Mesangial cell (primary cell): Measurements from ENCODE around the gene TMEM214. TPM values are rescaled to one million over a fixed set of nuclear protein-coding genes. Genes with fewer than 3 reads are reported as not detected.

Experiments
- total RNA-seq: library from RNA; depleted of rRNA; stranded (reverse); fragments of >200 nt; gene quantifications from 2 replicates; pipeline ENCODE4 v1.2.3, GENCODE V29; 2015

TMEM214 gene, protein sequence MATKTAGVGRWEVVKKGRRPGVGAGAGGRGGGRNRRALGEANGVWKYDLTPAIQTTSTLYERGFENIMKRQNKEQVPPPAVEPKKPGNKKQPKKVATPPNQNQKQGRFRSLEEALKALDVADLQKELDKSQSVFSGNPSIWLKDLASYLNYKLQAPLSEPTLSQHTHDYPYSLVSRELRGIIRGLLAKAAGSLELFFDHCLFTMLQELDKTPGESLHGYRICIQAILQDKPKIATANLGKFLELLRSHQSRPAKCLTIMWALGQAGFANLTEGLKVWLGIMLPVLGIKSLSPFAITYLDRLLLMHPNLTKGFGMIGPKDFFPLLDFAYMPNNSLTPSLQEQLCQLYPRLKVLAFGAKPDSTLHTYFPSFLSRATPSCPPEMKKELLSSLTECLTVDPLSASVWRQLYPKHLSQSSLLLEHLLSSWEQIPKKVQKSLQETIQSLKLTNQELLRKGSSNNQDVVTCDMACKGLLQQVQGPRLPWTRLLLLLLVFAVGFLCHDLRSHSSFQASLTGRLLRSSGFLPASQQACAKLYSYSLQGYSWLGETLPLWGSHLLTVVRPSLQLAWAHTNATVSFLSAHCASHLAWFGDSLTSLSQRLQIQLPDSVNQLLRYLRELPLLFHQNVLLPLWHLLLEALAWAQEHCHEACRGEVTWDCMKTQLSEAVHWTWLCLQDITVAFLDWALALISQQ
- 44.6 and 49.4 TPM in 2 replicates for total RNA-seq

DNA sequence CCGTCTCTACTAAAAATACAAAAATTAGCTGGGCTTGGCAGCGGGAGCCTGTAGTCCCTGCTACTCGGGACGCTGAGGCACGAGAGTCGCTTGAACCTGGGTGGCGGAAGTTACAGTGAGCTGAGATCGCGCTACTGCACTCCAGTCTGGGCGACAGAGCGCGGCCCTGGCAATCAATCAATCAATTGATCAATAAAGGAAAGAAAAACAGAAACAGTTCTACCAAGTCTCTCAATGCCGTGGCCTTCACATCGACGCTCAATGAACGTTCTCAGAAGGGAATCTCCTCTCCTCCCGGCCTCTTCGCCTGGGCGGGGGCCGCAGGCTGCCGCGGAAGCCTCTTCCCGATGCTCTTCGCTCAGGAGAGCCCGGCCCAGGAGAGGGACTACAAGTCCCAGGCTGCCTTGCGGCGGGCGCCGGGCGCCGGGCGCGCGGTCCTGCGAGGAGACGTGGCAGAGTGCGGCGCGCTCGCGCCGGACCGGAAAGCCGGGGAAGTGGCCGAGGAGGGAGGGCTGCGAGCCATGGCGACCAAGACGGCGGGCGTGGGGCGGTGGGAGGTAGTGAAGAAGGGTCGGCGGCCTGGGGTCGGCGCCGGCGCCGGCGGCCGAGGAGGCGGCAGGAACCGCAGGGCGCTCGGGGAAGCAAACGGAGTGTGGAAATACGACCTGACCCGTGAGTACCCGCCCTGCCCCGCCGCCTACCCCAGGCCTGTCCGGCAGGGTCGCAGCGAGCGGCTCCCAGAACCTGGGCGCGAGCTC is at the start of gene TMEM214:
TSS of gene TMEM214 (plus strand) at position 471 of the 758 bp plus-strand sequence. CDS start at position 522, 51 bp downstream.

GRCh38 chr2:27050996-27051901 is 18.5 kb downstream of the TMEM214 start, which contains the start of gene AGBL5:
Gene AGBL5 (plus strand): TSS chr2:27051668. CDS start chr2:27052959, 1,291 bp downstream.

GRCh38 chr2:27071277-27071989 is 38.7 kb downstream of the TMEM214 start, which contains the start of gene OST4:
Gene OST4 (minus strand): TSS chr2:27071654.

DNA sequence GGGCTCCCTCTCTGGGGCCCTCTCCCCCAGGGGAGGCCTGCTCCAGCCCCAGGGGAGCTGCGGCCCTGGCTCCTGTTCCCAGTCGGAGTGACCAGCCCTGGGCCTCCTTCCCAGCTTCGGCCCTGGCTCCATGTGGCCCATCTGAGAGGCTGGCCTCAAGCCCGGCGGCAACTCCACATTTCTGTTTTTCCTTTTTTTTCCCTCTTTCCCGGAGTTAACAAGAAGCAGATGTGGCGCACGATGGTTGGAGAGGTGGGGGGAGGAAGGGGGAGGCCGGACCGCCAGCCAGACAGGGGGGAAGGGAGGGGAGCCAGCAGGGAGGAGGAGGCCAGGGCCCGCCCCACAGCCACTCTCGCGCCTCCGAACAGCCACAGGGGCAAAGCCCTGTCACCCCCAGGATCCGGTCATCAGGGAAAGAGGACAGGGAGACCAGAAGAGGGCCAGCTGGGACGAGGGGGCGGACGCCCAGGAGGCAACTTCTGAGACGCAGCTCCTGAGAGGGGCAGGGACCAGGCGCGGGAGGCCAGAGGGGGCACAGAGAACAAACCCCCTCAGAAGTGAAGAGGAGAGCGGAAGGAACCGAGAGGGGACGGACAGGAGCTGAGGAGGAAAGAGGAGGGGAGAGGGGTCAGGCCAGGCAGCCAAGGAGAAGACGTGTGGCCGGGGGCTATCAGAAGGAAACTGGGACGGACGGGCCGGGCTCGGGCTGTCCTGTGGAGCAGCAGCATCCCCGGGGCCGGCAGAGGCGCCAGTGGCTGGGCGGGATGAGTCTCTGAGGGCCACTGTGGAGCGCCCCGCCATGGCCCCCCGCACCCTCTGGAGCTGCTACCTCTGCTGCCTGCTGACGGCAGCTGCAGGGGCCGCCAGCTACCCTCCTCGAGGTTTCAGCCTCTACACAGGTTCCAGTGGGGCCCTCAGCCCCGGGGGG is 45.8 kb downstream of the TMEM214 start, which contains the start of gene EMILIN1:
TSS of gene EMILIN1 (plus strand) at position 349 of the 928 bp plus-strand sequence. CDS start at position 800, 451 bp downstream.

DNA sequence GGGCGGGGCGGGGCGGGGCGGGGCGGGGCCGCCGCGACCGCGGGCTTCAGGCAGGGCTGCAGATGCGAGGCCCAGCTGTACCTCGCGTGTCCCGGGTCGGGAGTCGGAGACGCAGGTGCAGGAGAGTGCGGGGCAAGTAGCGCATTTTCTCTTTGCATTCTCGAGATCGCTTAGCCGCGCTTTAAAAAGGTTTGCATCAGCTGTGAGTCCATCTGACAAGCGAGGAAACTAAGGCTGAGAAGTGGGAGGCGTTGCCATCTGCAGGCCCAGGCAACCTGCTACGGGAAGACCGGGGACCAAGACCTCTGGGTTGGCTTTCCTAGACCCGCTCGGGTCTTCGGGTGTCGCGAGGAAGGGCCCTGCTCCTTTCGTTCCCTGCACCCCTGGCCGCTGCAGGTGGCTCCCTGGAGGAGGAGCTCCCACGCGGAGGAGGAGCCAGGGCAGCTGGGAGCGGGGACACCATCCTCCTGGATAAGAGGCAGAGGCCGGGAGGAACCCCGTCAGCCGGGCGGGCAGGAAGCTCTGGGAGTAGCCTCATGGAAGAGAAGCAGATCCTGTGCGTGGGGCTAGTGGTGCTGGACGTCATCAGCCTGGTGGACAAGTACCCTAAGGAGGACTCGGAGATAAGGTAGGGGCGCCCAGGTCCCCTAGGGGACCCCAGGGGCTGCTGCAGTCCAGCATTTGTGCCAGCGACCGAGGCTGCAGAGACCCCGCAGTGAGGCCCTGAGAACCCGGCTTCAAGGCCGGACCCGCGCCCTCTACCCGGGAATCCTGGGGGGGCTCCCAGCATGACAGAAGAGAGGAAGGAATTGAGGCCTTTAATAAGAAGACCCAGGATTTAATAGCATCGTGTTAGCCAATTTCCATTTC is 54.2 kb downstream of the TMEM214 start, which contains the start of gene KHK:
TSS of gene KHK (plus strand) at position 49 of the 870 bp plus-strand sequence. CDS start at position 537, 488 bp downstream.

Other genes with a start within 250 kb of the TMEM214 start
- gene CENPA, start 246.9 kb upstream of the TMEM214 start, total RNA-seq, result 4.6 and 51.2 TPM in 2 replicates
- gene DPYSL5, start 184.8 kb upstream of the TMEM214 start, total RNA-seq, result 0.16 TPM in 1 of 2 replicates, not detected in the other
- gene MAPRE3, start 62.3 kb upstream of the TMEM214 start, total RNA-seq, result 1.3 and 2.0 TPM in 2 replicates
- 18.1 and 33.8 TPM in 2 replicates for gene AGBL5, start 18.7 kb downstream of the TMEM214 start, total RNA-seq
- gene OST4, start 38.7 kb downstream of the TMEM214 start, total RNA-seq, result 419 and 436 TPM in 2 replicates
- gene EMILIN1, start 45.6 kb downstream of the TMEM214 start, total RNA-seq, result 15.2 and 79.6 TPM in 2 replicates
- 2.5 and 5.4 TPM in 2 replicates for gene KHK, start 53.8 kb downstream of the TMEM214 start, total RNA-seq
- 2.4 and 2.5 TPM in 2 replicates for gene CGREF1, start 86.2 kb downstream of the TMEM214 start, total RNA-seq
- gene ABHD1, start 90.8 kb downstream of the TMEM214 start, total RNA-seq, result 0.16 and 0.89 TPM in 2 replicates
- gene PREB, start 101.7 kb downstream of the TMEM214 start, total RNA-seq, result 41.6 and 72.5 TPM in 2 replicates
- gene PRR30, start 106.4 kb downstream of the TMEM214 start, total RNA-seq, result not detected in 2 replicates
- not detected in 2 replicates for gene TCF23, start 116.0 kb downstream of the TMEM214 start, total RNA-seq
- gene ATRAID, start 179.1 kb downstream of the TMEM214 start, total RNA-seq, result 164 and 249 TPM in 2 replicates
- gene SLC5A6, start 179.3 kb downstream of the TMEM214 start, total RNA-seq, result 28.4 and 63.9 TPM in 2 replicates
- gene CAD, start 184.4 kb downstream of the TMEM214 start, total RNA-seq, result 66.8 and 124 TPM in 2 replicates
- under 0.01 TPM in 1 of 2 replicates, not detected in the other for gene SLC30A3, start 230.1 kb downstream of the TMEM214 start, total RNA-seq
- gene DNAJC5G, start 242.5 kb downstream of the TMEM214 start, total RNA-seq, result not detected in 2 replicates
- not detected in 2 replicates for gene TRIM54, start 249.5 kb downstream of the TMEM214 start, total RNA-seq